Heart left ventricle (tissue), 13 donors: Measurements from ENCODE around the gene LPP.

Experiments used
- POLR2A ChIP-seq, 2 donors: fragments of 450-650 bp; IDR thresholded peaks; one replicate each; pipeline ENCODE4 v1.6.1; 2017; ENCODE audit warnings: antibody characterized with exemption in 2 of 2, mild to moderate bottlenecking in 2 of 2, moderate library complexity in 2 of 2
- TF ChIP-seq, protein P1 (sequence below), 12 donors: fragments of 200-600 bp; sonication (generic) in 4 of 12; IDR thresholded peaks; one replicate each; pipeline versions ENCODE4 v1.5.0 to v1.8.0; 2018 to 2022; ENCODE audit warnings: antibody characterized with exemption in 12 of 12, mild to moderate bottlenecking in 5 of 12
- donor health status: ischemic (EF 13 %, LVEDD 7.1; RV severe dilation, severe dysfunction).
- donor health status: DM: no; HTN: yes; CAD: no.
- donor health status: DM: no; HTN: no; CAD: no.
- donor health status: ischemic (EF 25% LVEDD 6.9; RV normal size, moderate dysfunction).
- donor health status: ischemic (EF 25% LVEDD 5.7; RV mildly dilated, moderate dysfunction).
- donor health status: ischemic (EF 35%, LVEDD 5.7; RV mildly dilated, moderate dysfunction).
- donor health status: nonischemic (EF 11% LVEDD 7.7; RV severe dilation, severe dysfunction).
- donor health status: DM: yes; HTN: yes; CAD: no.
- donor health status: PGD.
- donor health status: ischemic (EF 29% LVEDD 5.4; RV normal size, mild dysfunction).
- donor health status: nonischemic (EF 23%, LVEDD 6.1; RV moderate dilation, normal function).

DNA sequence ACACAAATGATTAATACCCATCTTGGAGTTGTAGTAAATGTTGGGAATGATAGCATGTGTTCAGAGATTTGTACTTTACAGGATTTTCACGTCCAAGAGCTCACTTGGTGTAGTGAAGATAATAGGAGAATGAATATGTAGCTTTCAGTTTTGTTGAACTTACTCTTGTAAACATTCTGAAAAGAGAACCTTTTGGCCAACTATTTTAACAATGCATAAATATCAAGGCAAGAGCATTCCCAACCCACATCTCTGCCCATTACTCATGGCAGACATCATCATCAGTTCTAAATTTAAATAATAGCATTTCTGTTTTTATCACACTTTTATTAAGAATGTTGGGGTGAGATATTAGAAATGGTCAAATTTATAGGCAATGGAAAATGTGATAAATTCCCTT lies 552.6 kb downstream of the LPP start:
- TF ChIP-seq POLR2A (IDR thresholded peaks at IDR 0.05): no peak
- TF ChIP-seq, protein P1, sequence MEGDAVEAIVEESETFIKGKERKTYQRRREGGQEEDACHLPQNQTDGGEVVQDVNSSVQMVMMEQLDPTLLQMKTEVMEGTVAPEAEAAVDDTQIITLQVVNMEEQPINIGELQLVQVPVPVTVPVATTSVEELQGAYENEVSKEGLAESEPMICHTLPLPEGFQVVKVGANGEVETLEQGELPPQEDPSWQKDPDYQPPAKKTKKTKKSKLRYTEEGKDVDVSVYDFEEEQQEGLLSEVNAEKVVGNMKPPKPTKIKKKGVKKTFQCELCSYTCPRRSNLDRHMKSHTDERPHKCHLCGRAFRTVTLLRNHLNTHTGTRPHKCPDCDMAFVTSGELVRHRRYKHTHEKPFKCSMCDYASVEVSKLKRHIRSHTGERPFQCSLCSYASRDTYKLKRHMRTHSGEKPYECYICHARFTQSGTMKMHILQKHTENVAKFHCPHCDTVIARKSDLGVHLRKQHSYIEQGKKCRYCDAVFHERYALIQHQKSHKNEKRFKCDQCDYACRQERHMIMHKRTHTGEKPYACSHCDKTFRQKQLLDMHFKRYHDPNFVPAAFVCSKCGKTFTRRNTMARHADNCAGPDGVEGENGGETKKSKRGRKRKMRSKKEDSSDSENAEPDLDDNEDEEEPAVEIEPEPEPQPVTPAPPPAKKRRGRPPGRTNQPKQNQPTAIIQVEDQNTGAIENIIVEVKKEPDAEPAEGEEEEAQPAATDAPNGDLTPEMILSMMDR (IDR thresholded peaks at IDR 0.05): no peak
